Neural cell (in vitro differentiated cells): ENCODE results near the gene TSPEAR. TPM values are rescaled to one million over a fixed set of nuclear protein-coding genes. Genes with fewer than 3 reads are reported as not detected.

Experiments
- H2AFZ ChIP-seq: fragments of 200-600, 300-800 bp; sonication (generic), shearing (Covaris generic); 2 replicates; pipeline ENCODE4 v1.6.0; 2014; ENCODE audit warnings: low read depth, mild to moderate bottlenecking, antibody characterized with exemption, low read length, moderate library complexity
- H3F3A ChIP-seq: fragments of 200-600 bp; shearing (Covaris generic); 2 replicates; pipeline ENCODE4 v1.6.1; 2016; ENCODE audit warnings: mild to moderate bottlenecking, moderate library complexity, mixed read lengths, antibody characterized with exemption, low read length; ENCODE audit not compliant: insufficient read depth, poor library complexity, severe bottlenecking
- H3K27ac ChIP-seq: fragments of 200-600, 300-800 bp; sonication (generic), shearing (Covaris generic); 2 replicates; pipeline ENCODE4 v1.5.1; 2014; ENCODE audit warnings: mild to moderate bottlenecking, low read length, moderate library complexity
- H3K27me3 ChIP-seq: fragments of 300-800, 200-600 bp; sonication (generic), shearing (Covaris generic); 2 replicates; pipeline ENCODE4 v1.6.0; 2014; ENCODE audit warnings: mild to moderate bottlenecking, low read depth, low read length, moderate library complexity; ENCODE audit not compliant: insufficient read depth
- H3K36me3 ChIP-seq: fragments of 300-800, 200-600 bp; sonication (generic), shearing (Covaris generic); 2 replicates; pipeline ENCODE4 v1.5.1; 2014; ENCODE audit warnings: mild to moderate bottlenecking, antibody characterized with exemption, low read length, moderate library complexity; ENCODE audit not compliant: insufficient read depth
- H3K4me2 ChIP-seq: fragments of 300-800, 200-600 bp; sonication (generic), shearing (Covaris generic); 2 replicates; pipeline ENCODE4 v1.6.0; 2014; ENCODE audit warnings: mild to moderate bottlenecking, low read length
- H3K4me3 ChIP-seq: fragments of 300-800, 200-600 bp; sonication (generic), shearing (Covaris generic); 2 replicates; pipeline ENCODE4 v1.5.1; 2014; ENCODE audit warnings: mild to moderate bottlenecking, low read length, moderate library complexity
- H3K79me2 ChIP-seq: fragments of 200-600 bp; shearing (Covaris generic); replicated peaks from 2 replicates; pipeline ENCODE4 v1.6.0; 2014; ENCODE audit warnings: mild to moderate bottlenecking, low read length, moderate library complexity; ENCODE audit not compliant: insufficient read depth
- H3K9ac ChIP-seq: fragments of 300-800, 200-600 bp; sonication (generic), shearing (Covaris generic); 2 replicates; pipeline ENCODE4 v1.6.1; 2016; ENCODE audit warnings: mild to moderate bottlenecking, low read length, mixed read lengths
- H3K9me2 ChIP-seq: fragments of 200-600 bp; shearing (Covaris generic); 2 replicates; pipeline ENCODE4 v1.6.1; 2016; ENCODE audit warnings: mild to moderate bottlenecking, low read length, mixed read lengths; ENCODE audit not compliant: insufficient read depth
- H3K9me3 ChIP-seq: fragments of 200-600, 300-800 bp; sonication (generic), shearing (Covaris generic); 2 replicates; pipeline ENCODE4 v1.6.1; 2016; ENCODE audit warnings: mild to moderate bottlenecking, mixed run types, low read length, moderate library complexity, mixed read lengths
- H4K20me1 ChIP-seq: fragments of 200-600 bp; shearing (Covaris generic); 2 replicates; pipeline ENCODE4 v1.6.1; 2016; ENCODE audit warnings: mild to moderate bottlenecking, mixed run types; ENCODE audit not compliant: insufficient read depth
- EP300 ChIP-seq: fragments of 450-650 bp; conservative IDR thresholded peaks from 2 replicates; pipeline ENCODE4 v1.6.1; 2014; ENCODE audit warnings: antibody characterized with exemption, mild to moderate bottlenecking, moderate library complexity; ENCODE audit not compliant: poor library complexity, severe bottlenecking
- EZH2 ChIP-seq: fragments of 200-600, 300-800 bp; shearing (Covaris generic), sonication (generic); IDR thresholded peaks from 2 replicates; pipeline ENCODE4 v1.6.1; 2014; ENCODE audit warnings: antibody characterized with exemption, low read length, borderline replicate concordance, mild to moderate bottlenecking; ENCODE audit not compliant: insufficient read depth, poor library complexity, severe bottlenecking
- MXI1 ChIP-seq: fragments of 450-650 bp; conservative IDR thresholded peaks from 2 replicates; pipeline ENCODE4 v1.6.1; 2014; ENCODE audit warnings: antibody characterized with exemption, mild to moderate bottlenecking; ENCODE audit not compliant: poor library complexity, severe bottlenecking
- POLR2AphosphoS5 ChIP-seq: IDR thresholded peaks from 2 replicates; pipeline ENCODE4 v1.6.1; 2012
- RAD21 ChIP-seq: fragments of 450-650 bp; conservative IDR thresholded peaks from 2 replicates; pipeline ENCODE4 v1.6.1; 2014; ENCODE audit warnings: antibody characterized with exemption, mild to moderate bottlenecking, moderate library complexity
- SMC3 ChIP-seq: fragments of 450-650 bp; conservative IDR thresholded peaks from 2 replicates; pipeline ENCODE4 v1.6.1; 2014; ENCODE audit warnings: antibody characterized with exemption, mild to moderate bottlenecking, moderate library complexity; ENCODE audit not compliant: poor library complexity
- TAF1 ChIP-seq: IDR thresholded peaks from 2 replicates; pipeline ENCODE4 v1.6.1; 2012; ENCODE audit warnings: low read depth
- polyA plus RNA-seq: library from polyadenylated mRNA; depleted of rRNA; stranded (reverse); fragments of >200 nt; gene quantifications from 2 replicates; pipeline ENCODE4 v1.2.3, GENCODE V29; 2014
- TF ChIP-seq, protein P1 (sequence below): IDR thresholded peaks from 2 replicates; pipeline ENCODE4 v1.6.1; 2012; ENCODE audit warnings: borderline replicate concordance
- TF ChIP-seq, protein P2 (sequence below): fragments of 450-650 bp; IDR thresholded peaks from 2 replicates; pipeline ENCODE4 v1.5.1; 2014; ENCODE audit warnings: antibody characterized with exemption, mild to moderate bottlenecking, moderate library complexity; ENCODE audit not compliant: poor library complexity, severe bottlenecking

TSPEAR gene
- polyA plus RNA-seq, 1 donor from 2014 or later = 0.19 TPM

DNA sequence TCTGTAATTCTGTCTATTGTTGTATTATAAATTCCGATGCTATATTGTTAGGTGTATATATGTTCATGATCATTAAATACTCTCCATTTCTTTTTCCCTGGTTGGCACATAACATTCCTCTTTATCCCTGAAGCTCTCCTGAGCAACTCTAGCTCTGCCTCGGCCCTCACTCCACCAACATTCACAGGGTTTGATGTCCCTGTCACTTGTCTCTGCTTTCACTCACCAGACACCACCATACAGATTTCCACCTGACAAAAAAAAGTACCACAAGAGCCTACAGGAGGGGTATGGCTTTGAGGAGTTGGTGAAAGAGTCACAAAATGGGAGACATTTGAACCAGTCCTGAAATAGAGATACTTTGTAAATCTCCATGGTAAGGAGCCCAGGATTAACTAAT lies 8.8 kb upstream of the TSPEAR start:
- no peak overlapping the region for H3K4me3 ChIP-seq
- H3K9me2 ChIP-seq = no peaks in the 10 kb centered on the region
- no peak overlapping the region for H3K4me2 ChIP-seq
- no peak overlapping the region for H3K27ac ChIP-seq
- H2AFZ ChIP-seq = no peak overlapping the region
- H3K9me3 ChIP-seq = no peaks in the 10 kb centered on the region
- no peaks in the 10 kb centered on the region for H3K36me3 ChIP-seq
- no peaks in the 10 kb centered on the region for H3K27me3 ChIP-seq
- no peak for TF ChIP-seq MXI1
- TF ChIP-seq, protein P1, sequence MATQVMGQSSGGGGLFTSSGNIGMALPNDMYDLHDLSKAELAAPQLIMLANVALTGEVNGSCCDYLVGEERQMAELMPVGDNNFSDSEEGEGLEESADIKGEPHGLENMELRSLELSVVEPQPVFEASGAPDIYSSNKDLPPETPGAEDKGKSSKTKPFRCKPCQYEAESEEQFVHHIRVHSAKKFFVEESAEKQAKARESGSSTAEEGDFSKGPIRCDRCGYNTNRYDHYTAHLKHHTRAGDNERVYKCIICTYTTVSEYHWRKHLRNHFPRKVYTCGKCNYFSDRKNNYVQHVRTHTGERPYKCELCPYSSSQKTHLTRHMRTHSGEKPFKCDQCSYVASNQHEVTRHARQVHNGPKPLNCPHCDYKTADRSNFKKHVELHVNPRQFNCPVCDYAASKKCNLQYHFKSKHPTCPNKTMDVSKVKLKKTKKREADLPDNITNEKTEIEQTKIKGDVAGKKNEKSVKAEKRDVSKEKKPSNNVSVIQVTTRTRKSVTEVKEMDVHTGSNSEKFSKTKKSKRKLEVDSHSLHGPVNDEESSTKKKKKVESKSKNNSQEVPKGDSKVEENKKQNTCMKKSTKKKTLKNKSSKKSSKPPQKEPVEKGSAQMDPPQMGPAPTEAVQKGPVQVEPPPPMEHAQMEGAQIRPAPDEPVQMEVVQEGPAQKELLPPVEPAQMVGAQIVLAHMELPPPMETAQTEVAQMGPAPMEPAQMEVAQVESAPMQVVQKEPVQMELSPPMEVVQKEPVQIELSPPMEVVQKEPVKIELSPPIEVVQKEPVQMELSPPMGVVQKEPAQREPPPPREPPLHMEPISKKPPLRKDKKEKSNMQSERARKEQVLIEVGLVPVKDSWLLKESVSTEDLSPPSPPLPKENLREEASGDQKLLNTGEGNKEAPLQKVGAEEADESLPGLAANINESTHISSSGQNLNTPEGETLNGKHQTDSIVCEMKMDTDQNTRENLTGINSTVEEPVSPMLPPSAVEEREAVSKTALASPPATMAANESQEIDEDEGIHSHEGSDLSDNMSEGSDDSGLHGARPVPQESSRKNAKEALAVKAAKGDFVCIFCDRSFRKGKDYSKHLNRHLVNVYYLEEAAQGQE = no peak
- no peaks in the 10 kb centered on the region for H4K20me1 ChIP-seq
- no peaks in the 10 kb centered on the region for H3F3A ChIP-seq
- H3K79me2 ChIP-seq = no peaks in the 10 kb centered on the region
- H3K9ac ChIP-seq = no peak overlapping the region

DNA sequence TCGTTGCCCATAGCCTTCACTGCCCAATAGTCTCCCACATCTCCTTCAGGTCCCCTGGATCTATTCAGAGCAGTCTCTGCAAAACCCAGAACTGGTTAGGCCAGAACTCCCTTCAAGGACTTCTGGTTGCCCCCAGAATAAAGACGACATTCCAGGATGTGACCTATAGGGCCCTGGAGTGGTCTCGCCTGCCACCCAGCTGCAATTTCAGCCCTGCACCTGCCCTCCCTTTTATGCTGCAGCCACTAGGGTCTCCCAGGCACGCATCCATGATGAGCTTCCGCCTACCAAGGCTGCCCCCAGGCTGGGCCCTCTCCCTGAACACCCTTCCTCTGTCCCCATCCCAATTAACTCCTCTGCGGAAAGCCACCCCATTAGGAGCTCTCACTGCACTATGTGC lies 7.2 kb upstream of the TSPEAR start:
- Histone ChIP-seq H3K9me2 (no peaks in the 10 kb centered on the region), H3K9ac (no peak overlapping the region), H4K20me1 (no peaks in the 10 kb centered on the region), H3K4me3 (no peak overlapping the region), H3K79me2 (no peaks in the 10 kb centered on the region), H3K27me3 (peaks cover 6% of the 10 kb centered on the region), H2AFZ (no peak overlapping the region), H3K36me3 (no peaks in the 10 kb centered on the region), H3K9me3 (no peaks in the 10 kb centered on the region), H3K4me2 (no peak overlapping the region), H3K27ac (no peak overlapping the region), H3F3A (no peaks in the 10 kb centered on the region)
- no peak for TF ChIP-seq POLR2AphosphoS5
- TF ChIP-seq TAF1 = no peak
- no peak for TF ChIP-seq EZH2

DNA sequence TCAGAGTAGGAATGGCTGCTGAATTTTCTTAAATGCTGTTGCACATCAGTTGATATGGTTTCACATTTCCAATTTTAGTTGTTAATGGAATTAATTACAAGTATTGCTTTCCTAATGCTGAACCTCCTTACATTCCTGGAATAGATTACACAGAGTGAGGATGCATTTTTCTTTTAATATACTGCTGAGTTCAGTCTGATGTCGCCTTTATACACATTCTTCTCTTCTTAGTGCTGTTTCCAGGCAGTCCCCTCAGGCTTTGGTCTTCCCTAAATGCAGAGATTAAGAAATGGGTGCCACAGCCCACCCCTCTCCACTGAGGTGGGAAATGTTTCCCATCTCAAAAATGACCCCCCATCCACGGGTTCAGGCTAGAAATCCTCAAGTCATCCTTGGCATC lies 6.7 kb upstream of the TSPEAR start:
- Histone ChIP-seq H3K9ac (no peak overlapping the region), H3K4me2 (no peak overlapping the region), H3K4me3 (no peak overlapping the region), H3K27me3 (peaks cover 11% of the 10 kb centered on the region), H3K9me3 (no peaks in the 10 kb centered on the region), H3K79me2 (no peaks in the 10 kb centered on the region), H3K36me3 (no peaks in the 10 kb centered on the region), H3K27ac (no peak overlapping the region), H3F3A (no peaks in the 10 kb centered on the region), H2AFZ (no peak overlapping the region), H4K20me1 (no peaks in the 10 kb centered on the region), H3K9me2 (no peaks in the 10 kb centered on the region)
- TF ChIP-seq SMC3 = no peak
- no peak for TF ChIP-seq EP300
- no peak for TF ChIP-seq EZH2
- TF ChIP-seq, protein P1 = no peak
- TF ChIP-seq, protein P2, sequence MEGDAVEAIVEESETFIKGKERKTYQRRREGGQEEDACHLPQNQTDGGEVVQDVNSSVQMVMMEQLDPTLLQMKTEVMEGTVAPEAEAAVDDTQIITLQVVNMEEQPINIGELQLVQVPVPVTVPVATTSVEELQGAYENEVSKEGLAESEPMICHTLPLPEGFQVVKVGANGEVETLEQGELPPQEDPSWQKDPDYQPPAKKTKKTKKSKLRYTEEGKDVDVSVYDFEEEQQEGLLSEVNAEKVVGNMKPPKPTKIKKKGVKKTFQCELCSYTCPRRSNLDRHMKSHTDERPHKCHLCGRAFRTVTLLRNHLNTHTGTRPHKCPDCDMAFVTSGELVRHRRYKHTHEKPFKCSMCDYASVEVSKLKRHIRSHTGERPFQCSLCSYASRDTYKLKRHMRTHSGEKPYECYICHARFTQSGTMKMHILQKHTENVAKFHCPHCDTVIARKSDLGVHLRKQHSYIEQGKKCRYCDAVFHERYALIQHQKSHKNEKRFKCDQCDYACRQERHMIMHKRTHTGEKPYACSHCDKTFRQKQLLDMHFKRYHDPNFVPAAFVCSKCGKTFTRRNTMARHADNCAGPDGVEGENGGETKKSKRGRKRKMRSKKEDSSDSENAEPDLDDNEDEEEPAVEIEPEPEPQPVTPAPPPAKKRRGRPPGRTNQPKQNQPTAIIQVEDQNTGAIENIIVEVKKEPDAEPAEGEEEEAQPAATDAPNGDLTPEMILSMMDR = no peak
- no peak for TF ChIP-seq POLR2AphosphoS5
- TF ChIP-seq MXI1 = no peak
- TF ChIP-seq TAF1 = no peak
- TF ChIP-seq RAD21 = no peak
